Common myeloid progenitor, CD34-positive (primary cell): ENCODE measurements around the gene EGFL6.

Source experiments
- CTCF ChIA-PET: fragments of 350-600 bp; sonication (Branson Sonifier 250); formaldehyde crosslinking; loops from one replicate; lab custom pipeline; 2021; ENCODE audit warnings: antibody characterized with exemption; lab: Charles Lee
- POLR2A ChIA-PET: fragments of 350-600 bp; sonication (Branson Sonifier 250); formaldehyde crosslinking; loops from one replicate; lab custom pipeline; 2021; ENCODE audit warnings: antibody characterized with exemption; lab: Charles Lee
- DNase-seq, 3 donors: peaks; one replicate each; pipeline versions ENCODE4 v3.0.0 to v3.0.0-alpha.2; 2013
- H3K27ac ChIP-seq, 2 experiments: 1 replicate in 1 of 2; 2 replicates in 1 of 2; pipeline ENCODE4 v1.7.0; 2013; ENCODE audit warnings: inconsistent platforms in 2 of 2, low read length in 2 of 2, mild to moderate bottlenecking in 2 of 2, low read depth in 1 of 2, moderate library complexity in 1 of 2; ENCODE audit not compliant: severe bottlenecking in 2 of 2, insufficient read depth in 1 of 2, poor library complexity in 1 of 2
- H3K27me3 ChIP-seq, 5 experiments: replicated peaks in 2 of 5; 1 replicate in 3 of 5; 2 replicates in 2 of 5; pipeline versions ENCODE4 v1.6.1 to v1.7.0; 2013; ENCODE audit warnings: low read length in 4 of 5, mild to moderate bottlenecking in 2 of 5, moderate library complexity in 2 of 5, inconsistent platforms in 1 of 5; ENCODE audit not compliant: insufficient read depth in 5 of 5, control insufficient read depth in 4 of 5
- H3K36me3 ChIP-seq, 4 experiments: 1 replicate in 2 of 4; 2 replicates in 2 of 4; pipeline versions ENCODE4 v1.6.1 to v1.7.0; 2013; ENCODE audit warnings: low read length in 3 of 4, control low read depth in 1 of 4, mild to moderate bottlenecking in 1 of 4; ENCODE audit not compliant: control insufficient read depth in 4 of 4, insufficient read depth in 4 of 4
- H3K4me1 ChIP-seq, 4 experiments: 1 replicate in 3 of 4; 2 replicates in 1 of 4; pipeline versions ENCODE4 v1.6.1 to v1.7.1; 2013; ENCODE audit warnings: low read length in 3 of 4, mild to moderate bottlenecking in 3 of 4, control low read depth in 1 of 4, inconsistent platforms in 1 of 4, moderate library complexity in 1 of 4; ENCODE audit not compliant: control insufficient read depth in 4 of 4, insufficient read depth in 4 of 4; ENCODE audit errors: control extremely low read depth in 1 of 4
- H3K4me3 ChIP-seq, 7 experiments: 1 replicate in 4 of 7; 2 replicates in 3 of 7; pipeline versions ENCODE4 v1.5.1 to v1.7.0; 2013; ENCODE audit warnings: mild to moderate bottlenecking in 7 of 7, low read length in 6 of 7, moderate library complexity in 6 of 7, inconsistent platforms in 2 of 7, low read depth in 2 of 7, control low read depth in 1 of 7; ENCODE audit not compliant: insufficient read depth in 4 of 7, control insufficient read depth in 1 of 7; ENCODE audit errors: extremely low read depth in 1 of 7
- H3K9me3 ChIP-seq, 5 experiments: 1 replicate in 4 of 5; 2 replicates in 1 of 5; pipeline versions ENCODE4 v1.6.1 to v1.7.1; 2013; ENCODE audit warnings: low read length in 4 of 5, mild to moderate bottlenecking in 2 of 5, inconsistent platforms in 1 of 5, low read depth in 1 of 5, moderate library complexity in 1 of 5; ENCODE audit not compliant: control insufficient read depth in 4 of 5, insufficient read depth in 2 of 5; ENCODE audit errors: control extremely low read depth in 1 of 5
- WGBS: methylation state at CpG from one replicate; pipeline ENCODE4 v1.1.5; 2013; ENCODE audit not compliant: insufficient coverage; 5-methylcytosine and 5-hydroxymethylcytosine counted together

Gene EGFL6

DNA sequence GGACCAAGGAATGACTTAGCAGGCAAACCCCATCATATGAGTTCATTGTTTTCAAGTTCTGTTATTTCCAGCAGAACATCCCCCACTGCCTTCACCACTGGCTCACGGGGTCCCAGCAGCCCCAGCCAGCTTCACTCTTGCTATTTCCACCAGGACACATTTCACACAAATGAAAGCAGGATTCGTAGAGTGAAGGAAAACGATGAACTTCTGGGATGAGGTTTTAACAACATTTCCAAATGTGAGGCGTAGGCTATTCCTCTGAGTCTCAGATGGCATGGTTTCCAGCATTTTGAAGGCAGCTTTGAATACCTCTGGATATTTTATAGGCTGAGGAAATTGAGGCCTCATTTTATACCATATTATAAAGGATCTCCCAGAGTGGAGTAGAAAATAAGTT lies 32.9 kb upstream of the EGFL6 start:
- peaks cover 0 to 8% (median 5%) of the 10 kb centered on the region in 4 experiments for H3K4me1 ChIP-seq
- H3K36me3 ChIP-seq, result no peaks in the 10 kb centered on the region
- CTCF ChIA-PET, result interaction anchor here (1.5 kb wide), 1 partner anchor 29 kb away, joined by 4 read pairs; no protein-coding TSS in a partner anchor
- DNase-seq, result no peak
- POLR2A ChIA-PET, result no interaction called here
- H3K27me3 ChIP-seq, result peaks cover 0 to 15% (median 3%) of the 10 kb centered on the region in 5 experiments
- no peak overlapping the region for H3K27ac ChIP-seq
- H3K9me3 ChIP-seq, result no peaks in the 10 kb centered on the region
- 89% methylated on average over 3 of the region's 4 CpGs for WGBS
- no peak overlapping the region for H3K4me3 ChIP-seq

GRCh38 chrX:13538414-13538813 lies 31.0 kb upstream of the EGFL6 start:
- Histone ChIP-seq H3K4me1 (peaks cover 0 to 8% (median 5%) of the 10 kb centered on the region in 4 experiments), H3K9me3 (no peaks in the 10 kb centered on the region), H3K27ac (no peak overlapping the region), H3K4me3 (no peak overlapping the region), H3K27me3 (peaks cover 0 to 8% (median 3%) of the 10 kb centered on the region in 5 experiments), H3K36me3 (no peaks in the 10 kb centered on the region)
- DNase-seq, result no peak
- WGBS, result 84% methylated on average over 3 of the region's 3 CpGs
- ChIA-PET CTCF (interaction anchor here (0.6 kb wide), 1 partner anchor 771 kb away, joined by 3 read pairs; no protein-coding TSS in a partner anchor), POLR2A (no interaction called here)

GRCh38 chrX:13540602-13541001 lies 28.8 kb upstream of the EGFL6 start:
- CTCF ChIA-PET, result no interaction called here
- POLR2A ChIA-PET, result no interaction called here
- WGBS, result 100% methylated on average over 2 of the region's 2 CpGs
- H3K4me3 ChIP-seq, result no peak overlapping the region
- DNase-seq, result no peak
- H3K36me3 ChIP-seq, result no peaks in the 10 kb centered on the region
- H3K27ac ChIP-seq, result no peak overlapping the region
- no peaks in the 10 kb centered on the region for H3K9me3 ChIP-seq
- peaks cover 0 to 5% (median 0%) of the 10 kb centered on the region in 5 experiments for H3K27me3 ChIP-seq
- H3K4me1 ChIP-seq, result peaks cover 0 to 3% (median 3%) of the 10 kb centered on the region in 4 experiments

DNA sequence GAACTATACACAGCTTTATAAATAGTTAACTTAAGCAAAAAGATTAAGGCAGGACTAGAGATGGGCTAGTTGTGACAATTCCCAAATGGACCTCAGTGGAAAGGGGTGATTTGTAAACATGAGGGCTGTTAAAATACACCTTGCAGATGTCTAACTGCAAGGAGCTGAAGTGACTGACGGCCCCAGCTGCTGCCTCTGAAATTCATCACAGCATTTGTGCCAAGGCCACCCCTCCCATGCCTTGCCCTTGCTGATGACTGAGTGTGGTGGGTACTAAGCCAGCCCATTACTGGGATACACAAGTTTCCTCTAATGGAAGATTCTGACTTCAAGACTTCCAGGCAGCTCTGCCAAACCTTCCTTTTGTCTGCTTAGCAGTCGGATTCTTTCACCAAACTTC lies 23.7 kb upstream of the EGFL6 start:
- no peak overlapping the region for H3K4me3 ChIP-seq
- no peaks in the 10 kb centered on the region for H3K4me1 ChIP-seq
- CTCF ChIA-PET, result no interaction called here
- H3K27me3 ChIP-seq, result peaks cover 0 to 19% (median 0%) of the 10 kb centered on the region in 5 experiments
- WGBS, result 56% methylated on average over 1 of the region's 2 CpGs
- POLR2A ChIA-PET, result no interaction called here
- H3K9me3 ChIP-seq, result no peaks in the 10 kb centered on the region
- no peak for DNase-seq
- H3K36me3 ChIP-seq, result no peaks in the 10 kb centered on the region
- H3K27ac ChIP-seq, result no peak overlapping the region

- Histone ChIP-seq H3K27me3 (peaks cover 0 to 19% (median 0%) of the 10 kb centered on the region in 5 experiments), H3K4me3 (no peak overlapping the region), H3K36me3 (no peaks in the 10 kb centered on the region), H3K4me1 (no peaks in the 10 kb centered on the region), H3K27ac (no peak overlapping the region), H3K9me3 (no peaks in the 10 kb centered on the region)
- DNase-seq, result no peak
- ChIA-PET POLR2A (no interaction called here), CTCF (no interaction called here)
These were observed 21.7 kb upstream of the EGFL6 start for GRCh38 chrX:13547671-13548070.

DNA sequence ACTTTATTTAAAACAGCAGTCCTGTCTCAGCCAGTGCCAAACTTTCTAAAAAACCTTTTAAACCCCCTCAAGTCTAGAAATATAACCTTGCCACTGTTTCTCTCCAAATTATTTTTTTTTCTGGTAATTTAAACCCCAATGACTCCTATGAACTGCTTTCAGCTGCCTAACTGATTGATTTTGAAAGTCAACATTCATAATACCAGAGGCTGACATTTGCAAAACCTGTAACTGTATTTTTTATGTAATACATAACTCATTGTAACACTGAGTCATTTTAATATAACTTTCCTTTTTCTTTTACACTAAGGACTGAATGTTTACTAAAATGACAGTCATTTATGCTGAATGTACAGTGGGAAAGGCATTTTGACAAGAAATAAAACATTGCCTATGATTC lies 19.1 kb upstream of the EGFL6 start:
- CTCF ChIA-PET, result no interaction called here

GRCh38 chrX:13551610-13552009 lies 17.8 kb upstream of the EGFL6 start:
- no peak overlapping the region for H3K4me3 ChIP-seq
- peaks cover 0 to 22% (median 0%) of the 10 kb centered on the region in 5 experiments for H3K27me3 ChIP-seq
- no peaks in the 10 kb centered on the region for H3K9me3 ChIP-seq
- 100% methylated on average over 2 of the region's 3 CpGs for WGBS
- no peaks in the 10 kb centered on the region for H3K36me3 ChIP-seq
- CTCF ChIA-PET, result no interaction called here
- POLR2A ChIA-PET, result no interaction called here
- no peak for DNase-seq
- H3K27ac ChIP-seq, result no peak overlapping the region
- H3K4me1 ChIP-seq, result peaks cover 0 to under 1% (median 0%) of the 10 kb centered on the region in 4 experiments

More for the DNA sequence above, 19.1 kb upstream of the EGFL6 start:
- no peak overlapping the region for H3K4me3 ChIP-seq
- DNase-seq, result no peak
- no peaks in the 10 kb centered on the region for H3K36me3 ChIP-seq
- POLR2A ChIA-PET, result no interaction called here
- no peaks in the 10 kb centered on the region for H3K4me1 ChIP-seq
- H3K9me3 ChIP-seq, result no peaks in the 10 kb centered on the region
- no peak overlapping the region for H3K27ac ChIP-seq
- peaks cover 0 to 26% (median 0%) of the 10 kb centered on the region in 5 experiments for H3K27me3 ChIP-seq
